GM23338 (cell line): ENCODE measurements around the gene SIRPA.

Experiments used
- EZH2 ChIP-seq: fragments of 200-600 bp; sonication (generic); IDR thresholded peaks from one replicate; pipeline ENCODE4 v1.8.0; 2017; ENCODE audit warnings: antibody characterized with exemption, mild to moderate bottlenecking, low read depth; ENCODE audit not compliant: unreplicated experiment
- POLR2AphosphoS5 ChIP-seq: IDR thresholded peaks from 2 replicates; pipeline ENCODE4 v1.6.1; 2016; ENCODE audit warnings: antibody characterized with exemption, low read depth
- TF ChIP-seq, protein P1 (sequence below), 2 experiments: fragments of 200-600 bp in 1 of 2; sonication (generic) in 1 of 2; conservative IDR thresholded peaks; 2 replicates each; pipeline versions ENCODE4 v1.5.1 to v1.6.1; 2016 to 2017; ENCODE audit warnings: antibody characterized with exemption in 2 of 2, low read depth in 2 of 2, mild to moderate bottlenecking in 2 of 2, moderate library complexity in 1 of 2

DNA sequence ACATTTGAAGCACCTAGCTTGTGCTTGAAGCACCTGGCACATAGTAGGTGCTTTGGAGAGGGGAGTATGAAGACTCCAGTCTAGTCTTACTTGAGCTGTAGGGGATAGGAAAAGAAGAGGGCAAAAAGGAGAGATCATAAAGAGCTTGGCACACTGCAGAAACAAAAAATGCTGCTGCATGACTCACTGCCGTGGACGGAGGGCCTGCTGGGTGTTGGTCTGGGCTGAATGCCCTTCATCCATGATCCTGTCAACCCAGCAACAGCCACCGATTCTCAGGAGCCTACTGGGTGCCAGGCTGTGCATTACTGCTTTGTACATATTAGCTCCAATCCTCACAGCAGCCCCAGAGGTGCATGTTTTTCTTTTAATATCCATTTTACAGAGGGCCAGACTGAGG is 92.6 kb downstream of the SIRPA start:
- TF ChIP-seq EZH2 (no peak), POLR2AphosphoS5 (no peak)
- TF ChIP-seq, protein P1, sequence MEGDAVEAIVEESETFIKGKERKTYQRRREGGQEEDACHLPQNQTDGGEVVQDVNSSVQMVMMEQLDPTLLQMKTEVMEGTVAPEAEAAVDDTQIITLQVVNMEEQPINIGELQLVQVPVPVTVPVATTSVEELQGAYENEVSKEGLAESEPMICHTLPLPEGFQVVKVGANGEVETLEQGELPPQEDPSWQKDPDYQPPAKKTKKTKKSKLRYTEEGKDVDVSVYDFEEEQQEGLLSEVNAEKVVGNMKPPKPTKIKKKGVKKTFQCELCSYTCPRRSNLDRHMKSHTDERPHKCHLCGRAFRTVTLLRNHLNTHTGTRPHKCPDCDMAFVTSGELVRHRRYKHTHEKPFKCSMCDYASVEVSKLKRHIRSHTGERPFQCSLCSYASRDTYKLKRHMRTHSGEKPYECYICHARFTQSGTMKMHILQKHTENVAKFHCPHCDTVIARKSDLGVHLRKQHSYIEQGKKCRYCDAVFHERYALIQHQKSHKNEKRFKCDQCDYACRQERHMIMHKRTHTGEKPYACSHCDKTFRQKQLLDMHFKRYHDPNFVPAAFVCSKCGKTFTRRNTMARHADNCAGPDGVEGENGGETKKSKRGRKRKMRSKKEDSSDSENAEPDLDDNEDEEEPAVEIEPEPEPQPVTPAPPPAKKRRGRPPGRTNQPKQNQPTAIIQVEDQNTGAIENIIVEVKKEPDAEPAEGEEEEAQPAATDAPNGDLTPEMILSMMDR (conservative IDR thresholded peaks at IDR 0.05; ENCODE audit: low read depth in 2 of 2) = no peak
